Activated T-cell treated with anti-CD3 and anti-CD28 coated beads, Interleukin-2, amount 50 U/mL, for 24 hours (primary cell): ENCODE results near the gene FNDC11.
A peak's percentile ranks its signal among the peaks of the same experiment; 100 is the strongest.

Experiments
- DNase-seq: peaks from one replicate; pipeline ENCODE4 v3.0.0-alpha.2; 2020
- H3K27ac Mint-ChIP-seq: 2 replicates; pipeline ENCODE4 v1.8.0; 2020; ENCODE audit warnings: mild to moderate bottlenecking, mixed read lengths
- H3K27me3 Mint-ChIP-seq: 2 replicates; pipeline ENCODE4 v1.8.0; 2020; ENCODE audit warnings: mixed read lengths
- H3K36me3 Mint-ChIP-seq: 2 replicates; pipeline ENCODE4 v1.8.0; 2020; ENCODE audit warnings: low read depth, mixed read lengths
- H3K4me1 Mint-ChIP-seq: 2 replicates; pipeline ENCODE4 v1.8.0; 2020; ENCODE audit warnings: low read depth, mixed read lengths
- H3K4me3 Mint-ChIP-seq: 2 replicates; pipeline ENCODE4 v1.8.0; 2020; ENCODE audit warnings: mild to moderate bottlenecking, moderate library complexity, mixed read lengths
- H3K9me3 Mint-ChIP-seq: 2 replicates; pipeline ENCODE4 v1.8.0; 2020; ENCODE audit warnings: mixed read lengths

FNDC11 gene

GRCh38 chr20:63580796-63581461, 27.0 kb downstream of the FNDC11 start:
- Mint-ChIP-seq H3K27ac (no peak overlapping the region), H3K4me3 (no peak overlapping the region), H3K9me3 (no peaks in the 10 kb centered on the region), H3K36me3 (no peaks in the 10 kb centered on the region), H3K27me3 (peaks cover 12% of the 10 kb centered on the region), H3K4me1 (peaks cover 3% of the 10 kb centered on the region)
- DNase-seq, result peak; percentile 68

GRCh38 chr20:63582382-63583063, 28.6 kb downstream of the FNDC11 start:
- H3K9me3 Mint-ChIP-seq, result no peaks in the 10 kb centered on the region
- DNase-seq, result no peak
- H3K27ac Mint-ChIP-seq, result no peak overlapping the region
- no peak overlapping the region for H3K4me3 Mint-ChIP-seq
- H3K4me1 Mint-ChIP-seq, result peaks cover 3% of the 10 kb centered on the region
- peaks cover 6% of the 10 kb centered on the region for H3K27me3 Mint-ChIP-seq
- peaks cover 8% of the 10 kb centered on the region for H3K36me3 Mint-ChIP-seq

GRCh38 chr20:63585616-63586565, 31.9 kb downstream of the FNDC11 start:
- H3K27ac Mint-ChIP-seq, result no peak overlapping the region

GRCh38 chr20:63586797-63587196, 32.8 kb downstream of the FNDC11 start:
- Mint-ChIP-seq H3K27me3 (no peaks in the 10 kb centered on the region), H3K9me3 (no peaks in the 10 kb centered on the region), H3K4me1 (peaks cover 4% of the 10 kb centered on the region), H3K36me3 (peaks cover 43% of the 10 kb centered on the region), H3K27ac (no peak overlapping the region), H3K4me3 (no peak overlapping the region)
- no peak for DNase-seq

More at GRCh38 chr20:63585616-63586565, 31.9 kb downstream of the FNDC11 start:
- H3K27me3 Mint-ChIP-seq, result no peaks in the 10 kb centered on the region
- peaks cover 4% of the 10 kb centered on the region for H3K4me1 Mint-ChIP-seq
- DNase-seq, result no peak
- no peaks in the 10 kb centered on the region for H3K9me3 Mint-ChIP-seq
- H3K4me3 Mint-ChIP-seq, result no peak overlapping the region
- peaks cover 34% of the 10 kb centered on the region for H3K36me3 Mint-ChIP-seq

GRCh38 chr20:63587256-63587655, 33.3 kb downstream of the FNDC11 start:
- Mint-ChIP-seq H3K9me3 (no peaks in the 10 kb centered on the region), H3K4me1 (peaks cover 4% of the 10 kb centered on the region), H3K36me3 (peaks cover 47% of the 10 kb centered on the region), H3K27ac (no peak overlapping the region), H3K27me3 (no peaks in the 10 kb centered on the region), H3K4me3 (no peak overlapping the region)
- DNase-seq, result no peak

GRCh38 chr20:63587776-63588591, 34.0 kb downstream of the FNDC11 start:
- no peaks in the 10 kb centered on the region for H3K9me3 Mint-ChIP-seq
- H3K27ac Mint-ChIP-seq, result no peak overlapping the region
- H3K4me3 Mint-ChIP-seq, result no peak overlapping the region
- H3K36me3 Mint-ChIP-seq, result peaks cover 55% of the 10 kb centered on the region
- DNase-seq, result no peak
- no peaks in the 10 kb centered on the region for H3K27me3 Mint-ChIP-seq
- peaks cover 4% of the 10 kb centered on the region for H3K4me1 Mint-ChIP-seq

- Mint-ChIP-seq H3K9me3 (no peaks in the 10 kb centered on the region), H3K36me3 (peaks cover 61% of the 10 kb centered on the region), H3K4me1 (peaks cover 4% of the 10 kb centered on the region), H3K4me3 (no peak overlapping the region), H3K27me3 (no peaks in the 10 kb centered on the region), H3K27ac (no peak overlapping the region)
- DNase-seq, result no peak
Measured at GRCh38 chr20:63588641-63589041, 34.7 kb downstream of the FNDC11 start.

- peaks cover 4% of the 10 kb centered on the region for H3K4me1 Mint-ChIP-seq
- no peak overlapping the region for H3K27ac Mint-ChIP-seq
- peaks cover 69% of the 10 kb centered on the region for H3K36me3 Mint-ChIP-seq
- no peak for DNase-seq
- no peaks in the 10 kb centered on the region for H3K27me3 Mint-ChIP-seq
- H3K4me3 Mint-ChIP-seq, result no peak overlapping the region
- no peaks in the 10 kb centered on the region for H3K9me3 Mint-ChIP-seq
Measured at GRCh38 chr20:63589261-63590217, 35.6 kb downstream of the FNDC11 start.

- no peak for DNase-seq
- no peaks in the 10 kb centered on the region for H3K27me3 Mint-ChIP-seq
- H3K9me3 Mint-ChIP-seq, result no peaks in the 10 kb centered on the region
- H3K27ac Mint-ChIP-seq, result no peak overlapping the region
- no peak overlapping the region for H3K4me3 Mint-ChIP-seq
- H3K4me1 Mint-ChIP-seq, result peaks cover 4% of the 10 kb centered on the region
- peaks cover 78% of the 10 kb centered on the region for H3K36me3 Mint-ChIP-seq
Measured at GRCh38 chr20:63590218-63591146, 36.5 kb downstream of the FNDC11 start.

GRCh38 chr20:63591147-63591533, 37.2 kb downstream of the FNDC11 start:
- no peak for DNase-seq
- no peaks in the 10 kb centered on the region for H3K9me3 Mint-ChIP-seq
- no peaks in the 10 kb centered on the region for H3K27me3 Mint-ChIP-seq
- H3K27ac Mint-ChIP-seq, result no peak overlapping the region
- peaks cover 83% of the 10 kb centered on the region for H3K36me3 Mint-ChIP-seq
- peaks cover 4% of the 10 kb centered on the region for H3K4me1 Mint-ChIP-seq
- H3K4me3 Mint-ChIP-seq, result no peak overlapping the region

- no peak overlapping the region for H3K4me3 Mint-ChIP-seq
- H3K4me1 Mint-ChIP-seq, result peaks cover 4% of the 10 kb centered on the region
- H3K27ac Mint-ChIP-seq, result no peak overlapping the region
- H3K36me3 Mint-ChIP-seq, result peaks cover 84% of the 10 kb centered on the region
- no peaks in the 10 kb centered on the region for H3K9me3 Mint-ChIP-seq
- H3K27me3 Mint-ChIP-seq, result no peaks in the 10 kb centered on the region
- DNase-seq, result no peak
Measured at GRCh38 chr20:63591786-63592355, 37.9 kb downstream of the FNDC11 start.

GRCh38 chr20:63592661-63593060, 38.7 kb downstream of the FNDC11 start:
- no peaks in the 10 kb centered on the region for H3K27me3 Mint-ChIP-seq
- H3K36me3 Mint-ChIP-seq, result peaks cover 84% of the 10 kb centered on the region
- no peak overlapping the region for H3K27ac Mint-ChIP-seq
- no peaks in the 10 kb centered on the region for H3K9me3 Mint-ChIP-seq
- DNase-seq, result no peak
- H3K4me1 Mint-ChIP-seq, result peaks cover 4% of the 10 kb centered on the region
- no peak overlapping the region for H3K4me3 Mint-ChIP-seq
